ENCODE results near the gene HSF2.

HSF2 gene

GRCh38 chr6:122400121-122400450 lies 634 bp downstream of the HSF2 start:
- no peak for DNase-seq

GRCh38 chr6:122400462-122401089 lies 1.1 kb downstream of the HSF2 start:
- no peak for DNase-seq

GRCh38 chr6:122401104-122401503 lies 1.7 kb downstream of the HSF2 start:
- DNase-seq = no peak

GRCh38 chr6:122404444-122404843 lies 5.0 kb downstream of the HSF2 start:
- no peak for DNase-seq

- DNase-seq = no peak
Observed at GRCh38 chr6:122405417-122405816, 6.0 kb downstream of the HSF2 start.

- DNase-seq = no peak
Observed at GRCh38 chr6:122406187-122406586, 6.7 kb downstream of the HSF2 start.

- DNase-seq = no peak
Observed at GRCh38 chr6:122407712-122408111, 8.3 kb downstream of the HSF2 start.

- no peak for DNase-seq
Observed at GRCh38 chr6:122408240-122408639, 8.8 kb downstream of the HSF2 start.

- no peak for DNase-seq
Observed at GRCh38 chr6:122408702-122409458, 9.4 kb downstream of the HSF2 start.

- DNase-seq = no peak
Observed at GRCh38 chr6:122412001-122412400, 12.5 kb downstream of the HSF2 start.

GRCh38 chr6:122416825-122417224 lies 17.4 kb downstream of the HSF2 start:
- DNase-seq = no peak

- no peak for DNase-seq
Observed at GRCh38 chr6:122422003-122422402, 22.6 kb downstream of the HSF2 start.

GRCh38 chr6:122422614-122423267 lies 23.3 kb downstream of the HSF2 start:
- no peak for DNase-seq

GRCh38 chr6:122423734-122424133 lies 24.3 kb downstream of the HSF2 start:
- DNase-seq = no peak

- DNase-seq = no peak
Observed at GRCh38 chr6:122426597-122426996, 27.1 kb downstream of the HSF2 start.

- DNase-seq = no peak
Observed at GRCh38 chr6:122428781-122429180, 29.3 kb downstream of the HSF2 start.

- DNase-seq = no peak
Observed at GRCh38 chr6:122429323-122429722, 29.9 kb downstream of the HSF2 start.

- no peak for DNase-seq
Observed at GRCh38 chr6:122431780-122432179, 32.3 kb downstream of the HSF2 start.

GRCh38 chr6:122432816-122433215 lies 33.4 kb downstream of the HSF2 start:
- DNase-seq = no peak

GRCh38 chr6:122438975-122439374 lies 39.5 kb downstream of the HSF2 start:
- DNase-seq = no peak

- no peak for DNase-seq
Observed at GRCh38 chr6:122445274-122445673, 45.8 kb downstream of the HSF2 start.

GRCh38 chr6:122449069-122449468 lies 49.6 kb downstream of the HSF2 start:
- no peak for DNase-seq

GRCh38 chr6:122452509-122452908 lies 53.1 kb downstream of the HSF2 start:
- DNase-seq = no peak

- DNase-seq = no peak
Observed at GRCh38 chr6:122454673-122455072, 55.2 kb downstream of the HSF2 start.

All from NCI-H1930 (cell line).